T-helper 2 cell (primary cell): ENCODE data around the gene B3GLCT.
"Not testable (repeated sequence)": the region's sequence is repeated elsewhere in the genome, so short reads cannot be mapped to it uniquely, and the experiment has no call there.

ENCODE experiments used
- DNase-seq, 5 experiments: peaks; one replicate each; pipeline versions ENCODE4 v3.0.0 to v3.0.0-alpha.2; 2012 to 2022

B3GLCT gene

DNA sequence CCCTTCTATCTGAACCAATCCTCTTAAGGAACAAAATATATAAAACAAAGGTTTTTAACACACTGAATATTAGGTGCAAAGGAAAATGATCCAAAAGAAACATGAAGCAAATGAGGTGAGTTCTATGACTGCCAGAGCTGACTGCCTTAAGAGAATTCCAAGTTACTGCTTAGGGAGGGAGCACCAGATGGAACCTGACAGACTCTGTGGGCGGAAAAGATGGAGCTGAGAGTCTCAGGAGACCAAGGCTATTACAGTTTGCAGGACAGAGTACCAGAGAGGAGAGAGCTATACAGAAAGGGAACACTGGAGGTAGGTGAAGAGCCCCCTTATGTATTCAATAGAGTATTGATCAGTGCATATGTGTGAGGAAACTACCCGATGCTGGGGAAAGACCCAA is 87.2 kb downstream of the B3GLCT start:
- DNase-seq, result no peak

DNA sequence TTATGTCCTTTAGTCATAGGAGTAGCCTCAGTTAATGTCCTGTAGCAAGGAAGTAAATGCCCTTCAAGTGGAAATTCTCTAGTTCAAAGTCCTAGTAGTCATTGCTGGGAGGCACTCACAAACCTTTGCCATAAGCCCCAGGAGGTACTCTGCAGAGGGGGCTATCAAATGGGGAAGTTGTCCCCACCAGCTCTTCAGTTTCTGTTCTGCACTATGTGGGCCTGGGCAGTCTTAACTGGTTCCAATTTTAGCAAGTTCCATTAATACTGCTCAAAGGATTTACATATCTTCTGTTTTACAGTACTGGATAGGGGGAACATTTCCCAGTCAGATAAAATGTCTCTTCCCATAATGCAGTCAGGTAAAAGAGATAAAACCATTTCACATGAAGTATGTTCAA is 101.3 kb downstream of the B3GLCT start:
- DNase-seq, result no peak

DNA sequence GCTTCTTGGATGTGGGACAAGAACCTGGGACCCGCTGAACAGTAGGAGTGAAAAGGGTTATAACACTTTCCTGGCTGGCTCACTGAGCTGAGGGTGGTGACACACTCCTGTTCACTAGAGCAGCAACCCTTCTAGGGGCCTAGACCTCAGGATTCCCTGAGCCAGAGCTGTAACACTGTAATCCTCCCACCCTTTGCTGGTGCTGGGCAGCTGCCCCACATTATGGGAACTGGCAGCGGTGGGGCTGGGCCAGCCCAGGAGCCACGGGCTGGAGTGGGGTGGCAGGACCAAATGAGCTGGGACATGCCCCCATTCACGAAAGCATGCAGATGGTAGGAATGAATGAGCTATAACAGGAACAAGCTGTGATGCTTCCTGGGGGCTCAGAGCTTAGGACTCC is 110.6 kb downstream of the B3GLCT start:
- no peak for DNase-seq

DNA sequence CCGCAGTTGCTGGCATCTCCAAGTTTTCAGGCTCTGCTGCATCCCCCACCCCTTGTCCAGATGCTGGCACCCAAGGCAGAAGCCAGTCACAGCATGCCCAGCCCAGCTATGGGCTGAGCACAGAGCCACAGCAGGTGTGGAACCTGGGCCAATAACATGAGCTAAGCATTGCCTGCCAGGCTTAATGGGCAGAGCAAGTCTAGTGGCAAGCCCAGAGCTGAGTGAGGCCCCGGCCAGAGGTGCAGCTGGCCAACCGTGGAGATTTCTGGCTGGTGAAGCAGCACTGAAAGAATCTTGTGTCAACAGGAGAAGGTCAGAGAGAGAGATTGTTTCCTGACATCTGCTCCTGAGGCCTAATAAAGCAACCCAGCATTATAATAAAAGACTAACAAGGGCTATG is 111.0 kb downstream of the B3GLCT start:
- no peak for DNase-seq

DNA sequence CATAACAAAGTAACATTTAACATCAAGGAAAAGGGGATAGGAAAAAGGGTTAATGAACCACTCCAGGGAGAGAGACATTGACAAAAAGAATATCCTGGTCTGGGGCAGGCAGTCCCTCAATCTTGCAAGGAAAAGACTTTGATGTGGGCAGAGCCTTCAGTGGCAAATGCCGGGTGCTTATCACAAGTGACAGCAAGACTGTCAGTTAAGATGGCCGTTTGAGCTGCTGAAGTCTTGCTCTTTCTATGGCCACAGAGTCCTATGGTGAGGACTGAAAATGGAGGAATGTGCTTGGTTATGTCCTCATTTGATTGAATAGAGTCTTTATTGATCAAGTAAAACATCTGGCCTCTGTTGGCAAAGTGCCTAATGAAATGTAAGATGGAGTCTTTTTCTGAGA is 112.1 kb downstream of the B3GLCT start:
- DNase-seq, result no peak

DNA sequence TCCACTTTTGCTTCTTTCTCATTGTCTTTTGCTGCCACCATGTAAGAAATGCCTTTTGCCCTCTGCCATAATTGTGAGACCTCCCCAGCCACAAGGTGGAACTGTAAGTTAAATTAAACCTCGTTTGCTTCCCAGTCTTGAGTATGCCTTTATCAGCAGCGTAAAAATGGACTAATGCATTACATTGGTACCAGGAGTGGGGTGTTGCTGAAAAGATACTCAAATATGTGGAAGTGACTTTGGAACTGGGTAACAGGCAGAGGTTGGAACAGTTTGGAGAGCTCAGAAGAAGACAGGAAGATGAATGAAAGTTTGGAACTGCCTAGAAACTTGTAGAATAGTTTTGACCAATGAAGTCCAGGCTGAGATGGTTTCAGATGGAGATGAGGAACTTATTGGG is 115.2 kb downstream of the B3GLCT start:
- DNase-seq, result no peak

DNA sequence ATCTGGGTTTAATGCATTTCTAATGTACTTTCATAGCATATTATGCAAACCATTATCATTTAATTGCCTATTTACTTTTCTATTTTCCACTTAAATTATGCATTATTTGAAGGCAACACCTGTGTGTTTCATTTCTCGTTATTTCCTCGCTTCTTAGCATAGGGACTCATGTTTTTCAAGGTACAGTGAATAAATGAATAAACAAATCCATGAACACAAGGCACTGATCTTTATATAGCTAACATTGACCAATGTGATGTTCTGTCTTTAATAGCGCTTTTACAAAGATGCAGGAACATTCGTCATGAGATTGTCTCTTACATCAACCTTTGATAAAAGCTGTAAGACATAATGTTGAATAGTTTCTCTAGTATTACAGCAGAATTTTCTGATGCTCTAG is 121.2 kb downstream of the B3GLCT start:
- no peak for DNase-seq

DNA sequence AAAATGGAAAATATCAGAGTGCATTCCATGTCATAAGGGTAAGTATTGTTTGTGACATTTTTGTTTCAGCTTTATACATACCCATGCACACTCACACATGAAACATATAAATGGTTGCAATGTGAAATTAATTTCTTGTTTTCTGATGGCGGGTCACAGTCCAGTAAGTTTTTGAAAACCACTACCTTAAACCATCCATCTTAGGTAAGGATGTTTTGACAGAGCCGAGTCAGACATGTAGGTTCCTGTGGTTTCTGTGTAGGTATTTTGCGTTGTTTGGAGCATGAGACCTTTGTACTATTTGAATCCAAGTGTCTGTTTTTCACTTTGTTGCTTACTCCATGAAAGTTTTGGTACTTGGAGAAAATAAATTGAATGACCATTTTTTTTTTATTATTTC is 121.7 kb downstream of the B3GLCT start:
- DNase-seq, result no peak

DNA sequence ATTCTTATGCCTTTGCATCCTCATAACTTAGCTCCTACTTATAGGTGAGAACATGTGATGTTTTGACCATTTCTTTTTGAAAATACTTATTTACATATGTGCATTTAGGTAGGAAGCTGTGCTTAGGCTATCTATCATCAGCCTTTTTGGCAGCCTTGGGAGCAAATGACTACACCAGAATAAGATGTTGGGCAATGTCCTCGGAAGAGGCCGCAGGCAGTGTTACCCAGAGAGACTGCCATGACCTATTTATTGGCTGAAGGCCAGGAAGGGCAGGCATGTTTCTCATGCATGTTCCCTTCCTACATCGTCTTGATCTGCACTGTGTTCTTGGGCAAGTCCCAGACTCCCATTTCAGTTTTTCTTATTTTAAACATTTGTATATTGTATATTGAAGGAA is 122.3 kb downstream of the B3GLCT start:
- no peak for DNase-seq

DNA sequence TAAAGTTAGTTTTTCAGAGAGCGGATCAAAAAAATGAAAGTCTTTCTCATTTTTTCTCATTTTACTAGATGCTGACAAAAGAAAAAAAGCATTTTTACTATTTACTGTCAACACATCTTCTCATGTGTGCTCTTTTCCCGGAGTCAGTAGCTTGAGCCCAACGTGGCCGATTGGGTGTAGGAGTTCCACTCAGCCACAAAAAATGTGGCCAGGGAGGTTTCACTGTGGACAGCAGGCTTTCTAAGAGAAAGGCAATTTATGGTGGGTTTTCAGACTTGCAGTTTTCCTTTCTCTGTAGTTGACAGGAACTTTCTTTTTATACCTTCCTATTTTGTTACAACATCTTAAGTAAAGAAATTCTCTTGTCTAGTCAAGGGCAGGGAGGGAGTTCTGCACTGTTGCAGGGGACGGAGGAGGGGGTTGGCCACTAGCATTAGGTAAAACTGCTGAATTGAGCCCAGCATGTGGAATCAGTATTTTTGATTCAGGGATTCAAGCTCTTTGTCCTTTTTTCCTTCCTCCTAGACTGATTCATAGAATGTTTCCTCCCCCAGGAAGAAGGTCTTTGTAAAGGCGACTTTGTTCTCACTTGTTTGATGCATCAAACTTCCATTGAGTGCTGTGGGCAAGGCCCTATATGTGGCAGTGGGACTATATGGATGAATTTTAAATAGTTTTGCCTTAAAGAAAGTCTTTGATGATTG is 123.1 kb downstream of the B3GLCT start:
- no peak for DNase-seq

DNA sequence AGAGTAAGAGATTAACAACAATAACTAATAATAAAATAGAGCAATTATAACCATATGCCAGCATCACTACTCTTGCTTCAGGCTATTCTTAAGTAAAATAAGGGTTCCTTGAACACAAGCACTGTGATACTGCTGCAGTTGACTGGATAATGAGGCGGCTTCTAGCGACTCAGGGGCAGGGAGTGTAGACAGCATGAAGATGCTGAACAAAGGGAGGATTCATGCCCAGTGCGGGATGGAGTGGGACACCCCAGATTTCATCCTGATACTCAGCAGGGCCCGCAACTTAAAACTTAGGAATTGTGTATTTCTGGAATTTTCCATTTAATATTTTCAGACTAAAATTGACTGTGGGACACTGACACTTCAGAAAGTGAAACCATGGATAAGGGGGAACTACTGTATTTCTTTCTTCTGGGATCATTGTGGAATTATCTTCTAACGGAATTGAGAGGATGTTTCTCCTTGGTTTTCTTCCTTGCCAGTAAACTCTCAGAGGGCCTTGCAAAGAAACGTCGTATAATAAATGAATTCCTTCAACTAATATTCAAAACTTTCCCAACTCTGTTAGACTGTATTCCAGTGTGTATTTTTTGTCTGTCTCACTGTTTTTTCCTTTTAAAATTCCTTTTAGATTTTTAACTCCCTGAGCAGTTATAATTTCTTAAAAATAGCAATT is 127.5 kb downstream of the B3GLCT start:
- DNase-seq, result no peak

DNA sequence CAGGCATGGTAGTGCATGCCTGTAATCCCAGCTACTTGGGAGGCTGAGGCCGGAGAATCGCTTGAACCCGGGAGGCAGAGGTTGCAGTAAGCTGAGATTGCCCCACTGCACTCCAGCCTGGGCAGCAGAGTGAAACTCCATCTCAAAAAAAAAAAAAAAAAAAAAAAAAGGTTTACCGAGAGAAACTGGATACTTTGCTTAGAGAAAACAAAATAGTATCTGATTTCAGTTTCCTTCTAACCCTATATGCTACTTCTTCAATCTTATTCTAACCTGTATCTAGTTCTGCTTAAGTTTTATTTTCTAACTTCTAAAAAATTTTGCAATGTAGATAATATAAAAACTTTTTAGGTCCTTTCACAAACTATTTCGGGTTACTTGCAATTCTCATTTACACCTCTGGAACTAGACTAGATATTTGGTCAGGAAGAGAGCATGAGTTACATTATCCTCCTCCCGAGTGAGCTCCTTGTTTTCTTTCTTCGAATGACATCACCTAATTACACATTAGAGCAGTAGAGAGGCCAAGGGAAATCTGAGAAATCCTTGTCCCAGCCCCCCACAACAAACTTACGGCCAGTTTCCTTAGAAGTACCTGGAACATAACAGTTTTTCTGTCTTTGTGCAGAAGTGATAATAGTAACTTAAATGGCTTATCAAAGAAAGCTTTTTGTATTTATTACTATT is 128.9 kb downstream of the B3GLCT start:
- no peak for DNase-seq

DNA sequence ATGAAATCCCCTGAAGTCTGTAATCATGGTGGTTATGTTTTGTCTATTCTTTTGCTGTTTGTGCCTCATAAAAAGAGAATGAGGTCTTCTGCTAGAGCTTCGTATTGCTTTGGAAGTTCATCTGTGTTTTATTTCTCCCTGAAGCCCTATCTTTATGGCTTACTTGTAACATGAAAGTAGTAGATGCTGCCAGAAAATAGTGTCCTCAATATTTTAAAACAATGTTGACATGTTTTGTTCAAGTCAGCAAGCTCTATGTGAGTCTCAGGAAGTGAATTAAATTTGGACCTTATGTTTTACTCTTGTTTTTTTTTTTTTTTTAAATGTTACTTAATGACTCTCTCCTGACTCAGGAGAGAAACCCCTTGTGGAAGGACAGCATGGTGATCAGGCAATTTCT is 130.5 kb downstream of the B3GLCT start:
- no peak for DNase-seq

DNA sequence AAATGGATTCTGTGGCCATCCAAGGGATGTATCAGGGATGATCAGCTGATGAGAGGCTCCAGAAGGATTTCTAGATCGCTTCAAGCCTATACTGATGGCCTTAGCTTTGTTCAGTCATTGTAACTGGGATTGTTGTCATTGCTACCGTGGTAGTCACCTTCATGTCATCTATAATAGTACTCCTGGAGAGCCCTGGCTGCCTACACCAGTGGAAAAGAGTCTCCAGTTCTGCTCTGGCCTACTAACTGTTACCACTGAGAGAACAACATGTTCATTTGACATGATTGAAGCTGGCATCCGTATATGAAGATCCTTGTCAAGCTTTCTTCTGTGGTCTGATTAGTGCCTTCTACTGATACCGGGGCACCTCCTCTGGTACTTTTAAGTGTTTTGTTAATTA is 131.3 kb downstream of the B3GLCT start:
- DNase-seq, result no peak

DNA sequence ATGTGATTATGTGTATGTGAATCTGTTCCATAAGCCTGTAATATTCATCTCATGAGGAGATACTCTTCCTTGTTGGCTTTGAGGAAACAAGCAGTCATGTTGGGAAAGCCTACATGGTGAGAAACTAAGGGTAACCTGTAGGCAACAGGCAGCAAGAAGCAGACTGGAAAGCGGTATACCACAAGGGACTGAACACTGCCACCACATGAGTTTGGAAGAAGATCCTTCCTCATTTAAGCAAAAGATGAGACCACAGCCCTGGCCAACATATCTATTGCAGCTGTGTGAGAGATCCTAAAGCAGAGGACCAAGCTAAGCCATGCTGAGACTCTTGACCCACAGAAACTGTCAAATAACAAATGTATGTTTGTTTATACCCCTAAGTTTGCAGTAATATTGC is 134.8 kb downstream of the B3GLCT start:
- no peak for DNase-seq

DNA sequence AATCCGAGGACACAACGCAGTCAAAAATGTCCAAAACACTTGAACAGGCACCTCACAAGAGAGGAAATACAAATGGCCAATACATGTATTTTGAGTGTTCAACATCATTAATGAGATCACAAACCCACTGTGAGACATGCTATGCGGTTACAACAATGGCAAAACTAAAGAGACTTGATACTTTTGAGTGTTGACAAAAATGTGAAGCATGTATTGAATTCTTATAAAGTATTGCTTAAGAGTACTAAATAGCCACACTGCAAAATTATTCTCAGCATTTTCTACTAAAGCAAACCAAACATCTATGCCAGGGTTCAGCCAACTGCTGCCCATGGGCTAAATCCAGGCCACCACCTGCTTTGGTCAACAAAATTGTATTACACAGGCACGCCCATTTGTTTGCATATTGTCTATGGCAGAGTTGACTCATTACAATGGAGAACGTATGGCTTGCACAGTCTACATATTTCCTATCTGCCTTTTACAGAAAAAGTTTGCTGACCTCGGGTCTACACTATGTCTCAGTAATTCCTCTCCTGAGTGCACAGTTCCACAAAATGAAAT is 135.3 kb downstream of the B3GLCT start:
- DNase-seq, result no peak

DNA sequence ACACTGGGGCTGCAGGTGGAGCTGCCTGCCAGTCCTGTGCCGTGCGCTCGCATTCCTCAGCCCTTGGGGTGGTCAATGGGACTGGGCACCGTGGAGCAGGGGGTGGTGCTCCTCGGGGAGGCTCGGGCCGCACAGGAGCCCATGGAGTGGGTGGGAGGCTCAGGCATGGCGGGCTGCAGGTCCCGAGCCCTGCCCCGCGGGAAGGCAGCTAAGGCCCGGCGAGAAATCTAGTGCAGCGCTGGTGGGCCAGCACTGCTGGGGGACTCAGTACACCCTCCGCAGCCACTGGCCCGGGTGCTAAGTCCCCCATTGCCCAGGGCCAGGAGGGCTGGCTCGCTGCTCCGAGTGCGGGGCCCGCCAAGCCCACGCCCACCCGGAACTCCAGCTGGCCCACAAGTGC is 139.8 kb downstream of the B3GLCT start:
- DNase-seq, result not testable (repeated sequence)

DNA sequence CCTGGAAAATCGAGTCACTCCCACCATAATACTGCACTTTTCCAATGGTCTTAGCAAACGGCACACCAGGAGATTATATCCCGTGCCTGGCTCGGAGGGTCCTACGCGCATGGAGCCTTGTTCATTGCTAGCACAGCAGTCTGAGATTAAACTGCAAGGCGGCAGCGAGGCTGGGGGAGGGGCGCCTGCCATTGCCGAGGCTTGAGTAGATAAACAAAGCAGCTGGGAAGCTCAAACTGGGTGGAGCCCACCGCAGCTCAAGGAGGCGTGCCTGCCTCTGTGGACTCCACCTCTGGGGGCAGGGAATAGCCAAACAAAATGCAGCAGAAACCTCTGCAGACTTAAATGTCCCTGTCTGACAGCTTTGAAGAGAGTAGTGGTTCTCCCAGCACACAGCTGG is 141.1 kb downstream of the B3GLCT start:
- DNase-seq, result not testable (repeated sequence)

DNA sequence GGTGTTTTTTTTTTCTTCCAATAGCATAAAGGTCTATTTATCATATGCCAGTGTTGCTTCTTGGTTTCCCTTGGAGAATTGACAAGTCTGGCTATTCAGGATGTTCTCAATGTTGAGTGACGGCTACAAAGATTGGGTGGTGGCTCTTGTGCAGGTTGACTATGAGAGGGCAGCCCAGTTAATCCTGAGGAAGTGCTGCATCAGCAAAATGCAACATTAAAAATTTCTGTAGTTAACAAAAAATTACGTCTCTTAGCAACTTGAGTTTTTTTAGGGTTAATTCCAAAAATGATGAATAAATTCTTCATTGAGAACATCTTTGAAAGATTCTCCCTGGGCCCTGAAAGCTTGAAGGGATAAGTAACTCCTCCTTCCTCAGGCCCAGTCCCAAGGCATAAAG is 147.1 kb downstream of the B3GLCT start:
- no peak for DNase-seq

DNA sequence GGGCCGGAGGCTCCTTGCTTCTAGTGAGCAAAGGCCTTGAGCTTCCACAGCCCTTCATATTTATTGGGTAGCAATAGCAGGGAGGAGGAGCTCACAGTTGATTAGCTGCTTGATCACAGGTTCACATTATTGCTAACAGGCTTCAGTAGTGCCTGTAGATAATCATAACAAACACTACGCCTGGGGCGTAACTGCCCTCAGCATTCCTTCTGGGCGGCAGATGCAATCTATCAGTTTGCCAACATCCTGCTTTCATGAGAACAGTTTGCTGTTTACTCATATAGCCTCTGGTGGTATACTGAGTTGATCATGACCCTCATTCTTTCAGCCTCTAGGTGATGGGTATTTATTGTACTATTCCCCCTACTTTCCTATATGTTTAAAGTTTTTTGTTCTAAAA is 149.4 kb downstream of the B3GLCT start:
- DNase-seq, result no peak

DNA sequence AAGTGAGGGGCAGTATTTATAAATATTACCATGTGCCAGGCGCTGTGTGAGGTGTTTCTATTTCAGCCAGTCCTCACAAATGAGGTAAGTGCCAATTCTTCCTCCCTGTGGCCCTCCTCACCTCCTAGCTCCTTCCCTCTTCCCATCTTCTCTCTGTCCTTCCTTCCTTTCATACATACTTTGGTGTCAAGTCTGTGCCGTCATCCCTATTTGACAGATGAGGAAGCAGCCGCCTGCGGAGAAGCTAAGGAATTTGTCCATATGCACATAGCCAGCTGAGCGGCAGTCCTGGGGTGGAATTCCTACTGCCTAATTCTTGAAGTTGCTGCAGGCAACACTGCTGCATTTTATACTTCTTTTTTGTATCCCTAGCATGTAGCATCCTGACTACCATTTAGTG is 150.8 kb downstream of the B3GLCT start:
- DNase-seq, result no peak

DNA sequence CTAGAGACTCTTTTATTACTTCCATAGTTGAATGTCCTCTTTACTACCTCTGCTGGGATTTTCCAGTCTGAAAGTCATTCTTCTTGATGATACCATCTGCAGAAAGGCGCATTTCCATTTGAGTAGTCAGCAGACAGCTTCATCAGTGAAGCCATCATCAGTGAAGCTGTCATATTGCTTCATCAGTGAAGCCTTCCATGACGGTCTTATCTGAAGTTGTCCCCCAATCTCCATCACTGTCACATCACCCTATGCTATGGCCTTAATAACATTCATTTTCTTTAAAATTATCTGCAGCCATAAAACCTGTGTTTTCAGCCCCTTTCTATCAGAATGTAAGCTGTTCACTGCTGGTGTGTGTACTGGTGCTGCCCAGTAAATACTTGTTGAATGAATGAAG is 151.6 kb downstream of the B3GLCT start:
- DNase-seq, result no peak

DNA sequence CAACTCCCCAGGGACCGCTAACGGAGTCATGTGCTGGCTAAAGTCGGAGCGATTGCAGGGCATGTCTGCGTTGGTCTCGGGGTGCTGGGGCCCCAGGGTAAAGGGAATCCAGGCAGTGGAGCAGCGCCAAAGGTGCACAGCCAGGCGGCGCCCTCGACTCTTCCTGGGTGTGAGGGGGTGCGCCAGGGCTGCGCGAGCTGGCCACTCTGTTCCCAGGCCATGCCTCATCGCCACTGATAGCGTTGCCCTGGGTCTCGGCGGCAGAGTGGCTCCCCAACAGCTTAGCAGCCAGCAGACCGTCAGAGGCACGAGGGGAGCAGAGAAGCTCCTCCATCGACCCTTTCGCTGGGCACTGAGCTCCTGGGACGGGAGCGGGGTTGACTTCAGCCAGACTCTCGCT is 152.7 kb downstream of the B3GLCT start:
- DNase-seq, result no peak

DNA sequence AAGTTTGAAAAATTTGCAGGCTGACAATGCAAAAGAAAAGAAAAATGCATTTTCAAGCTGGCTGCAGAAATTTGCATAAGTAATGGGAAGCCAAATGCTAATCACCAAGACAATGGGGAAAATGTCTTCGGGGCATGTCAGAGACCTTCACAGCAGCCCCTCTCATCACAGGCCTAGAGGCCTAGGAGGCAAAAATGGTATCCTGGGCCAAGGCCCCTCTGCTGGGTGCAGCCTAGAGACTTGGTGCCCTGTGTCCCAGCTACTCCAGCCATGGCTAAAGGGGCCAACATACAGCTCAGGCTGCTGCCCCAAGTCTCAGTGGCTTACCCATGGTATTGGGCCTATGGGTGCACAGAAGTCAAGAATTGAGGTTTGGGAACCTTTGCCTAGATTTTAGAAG is 155.2 kb downstream of the B3GLCT start:
- DNase-seq, result no peak
